ENCODE results near the gene CLIC5. TPM values are rescaled to one million over a fixed set of nuclear protein-coding genes. Genes with fewer than 3 reads are reported as not detected.

CLIC5 gene
- total RNA-seq, 4 donors from 2014 or later = 2.8 to 6.9 (median 5.0) TPM

GRCh38 chr6:46014046-46014445, 1.6 kb downstream of the CLIC5 start:
- peaks cover 57% of the 10 kb centered on the region for H3K27me3 ChIP-seq
- 78 to 100% methylated on average over 2 of the region's 2 CpGs for WGBS, 2 donors (ENCODE audit: low coverage in 1 of 2)
- H3K27ac ChIP-seq = peak overlapping the region in 1 of 4 donors; percentile 71
- H3K4me3 ChIP-seq = peak overlapping the region in 1 of 2 donors; percentile 58
- no peaks in the 10 kb centered on the region for H3K36me3 ChIP-seq
- peaks cover 0 to 23% (median 8%) of the 10 kb centered on the region in 3 donors for H3K4me1 ChIP-seq
- TF ChIP-seq POLR2A (IDR thresholded peaks at IDR 0.05) = no peak
- TF ChIP-seq EP300 (IDR thresholded peaks at IDR 0.05) = no peak
- no peak for TF ChIP-seq POLR2AphosphoS5 (IDR thresholded peaks at IDR 0.05)
- TF ChIP-seq, protein P1, sequence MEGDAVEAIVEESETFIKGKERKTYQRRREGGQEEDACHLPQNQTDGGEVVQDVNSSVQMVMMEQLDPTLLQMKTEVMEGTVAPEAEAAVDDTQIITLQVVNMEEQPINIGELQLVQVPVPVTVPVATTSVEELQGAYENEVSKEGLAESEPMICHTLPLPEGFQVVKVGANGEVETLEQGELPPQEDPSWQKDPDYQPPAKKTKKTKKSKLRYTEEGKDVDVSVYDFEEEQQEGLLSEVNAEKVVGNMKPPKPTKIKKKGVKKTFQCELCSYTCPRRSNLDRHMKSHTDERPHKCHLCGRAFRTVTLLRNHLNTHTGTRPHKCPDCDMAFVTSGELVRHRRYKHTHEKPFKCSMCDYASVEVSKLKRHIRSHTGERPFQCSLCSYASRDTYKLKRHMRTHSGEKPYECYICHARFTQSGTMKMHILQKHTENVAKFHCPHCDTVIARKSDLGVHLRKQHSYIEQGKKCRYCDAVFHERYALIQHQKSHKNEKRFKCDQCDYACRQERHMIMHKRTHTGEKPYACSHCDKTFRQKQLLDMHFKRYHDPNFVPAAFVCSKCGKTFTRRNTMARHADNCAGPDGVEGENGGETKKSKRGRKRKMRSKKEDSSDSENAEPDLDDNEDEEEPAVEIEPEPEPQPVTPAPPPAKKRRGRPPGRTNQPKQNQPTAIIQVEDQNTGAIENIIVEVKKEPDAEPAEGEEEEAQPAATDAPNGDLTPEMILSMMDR (IDR thresholded peaks at IDR 0.05) = no peak
- H3K9me3 ChIP-seq = no peaks in the 10 kb centered on the region
- no peak for ATAC-seq

DNA sequence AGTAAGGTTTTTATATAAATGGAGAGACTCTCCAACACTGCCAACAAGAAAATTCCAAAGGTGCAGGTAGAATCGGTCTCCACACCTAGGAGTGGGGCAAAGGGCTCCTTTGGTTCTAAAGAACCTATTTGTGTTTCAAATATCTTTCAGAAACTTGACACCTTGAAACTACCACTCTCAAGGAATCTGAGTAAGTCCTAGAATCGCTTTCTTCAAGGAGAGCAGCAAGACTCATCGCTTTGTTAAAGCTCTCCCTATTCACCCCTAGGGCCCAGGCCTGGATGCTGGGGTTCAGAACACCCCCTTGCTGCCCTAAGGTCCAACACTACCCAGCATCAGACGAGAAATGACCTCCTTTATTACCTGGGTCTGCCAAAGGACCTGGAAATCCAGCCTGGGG, 2.0 kb downstream of the CLIC5 start:
- no peak for ATAC-seq

DNA sequence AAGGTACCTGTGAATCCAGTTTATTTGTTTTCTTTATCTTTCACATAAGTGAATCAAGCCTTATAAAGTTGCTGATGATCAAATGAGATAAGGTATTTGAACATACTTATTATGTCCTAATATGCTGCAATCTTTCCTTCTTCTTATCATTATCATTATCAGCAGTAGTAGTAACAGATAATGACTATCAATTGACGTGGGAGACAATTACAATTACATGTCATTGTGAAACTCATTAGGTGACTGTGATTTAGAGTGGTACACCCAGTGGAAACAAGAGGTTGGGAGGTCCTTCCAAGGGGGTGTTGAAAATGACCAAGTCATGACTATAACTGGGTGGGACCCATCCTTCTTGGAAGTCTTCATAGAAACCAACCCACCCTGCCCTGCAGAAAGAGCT, 2.8 kb downstream of the CLIC5 start:
- WGBS, 2 donors (ENCODE audit: low coverage in 1 of 2) = 83 to 100% methylated on average over 1 of the region's 1 CpG
- H3K36me3 ChIP-seq = no peaks in the 10 kb centered on the region
- no peak overlapping the region for H3K27ac ChIP-seq
- no peak for ATAC-seq
- peaks cover 0 to 23% (median 8%) of the 10 kb centered on the region in 3 donors for H3K4me1 ChIP-seq
- H3K9me3 ChIP-seq = no peaks in the 10 kb centered on the region
- H3K27me3 ChIP-seq = peaks cover 46% of the 10 kb centered on the region
- no peak for TF ChIP-seq EP300 (IDR thresholded peaks at IDR 0.05)
- no peak for TF ChIP-seq POLR2AphosphoS5 (IDR thresholded peaks at IDR 0.05)
- no peak for TF ChIP-seq POLR2A (IDR thresholded peaks at IDR 0.05)
- TF ChIP-seq, protein P1 (IDR thresholded peaks at IDR 0.05) = no peak
- H3K4me3 ChIP-seq = no peak overlapping the region

More for the DNA sequence above, 2.0 kb downstream of the CLIC5 start:
- WGBS, 2 donors (ENCODE audit: low coverage in 1 of 2) = 90% methylated on average over 3 of the region's 4 CpGs; no CpG with 5 or more reads in 1 of the 2 donors
- H3K36me3 ChIP-seq = no peaks in the 10 kb centered on the region
- H3K27ac ChIP-seq = no peak overlapping the region
- H3K4me1 ChIP-seq = peaks cover 0 to 23% (median 8%) of the 10 kb centered on the region in 3 donors
- no peaks in the 10 kb centered on the region for H3K9me3 ChIP-seq
- no peak for TF ChIP-seq POLR2AphosphoS5 (IDR thresholded peaks at IDR 0.05)
- TF ChIP-seq POLR2A (IDR thresholded peaks at IDR 0.05) = no peak
- TF ChIP-seq, protein P1 (IDR thresholded peaks at IDR 0.05) = no peak
- TF ChIP-seq EP300 (IDR thresholded peaks at IDR 0.05) = no peak
- H3K4me3 ChIP-seq = peak overlapping the region in 1 of 2 donors; percentile 58
- peaks cover 53% of the 10 kb centered on the region for H3K27me3 ChIP-seq

- peaks cover 0 to 23% (median 8%) of the 10 kb centered on the region in 3 donors for H3K4me1 ChIP-seq
- no peak for TF ChIP-seq EP300 (IDR thresholded peaks at IDR 0.05)
- no peak for TF ChIP-seq POLR2AphosphoS5 (IDR thresholded peaks at IDR 0.05)
- TF ChIP-seq, protein P1 (IDR thresholded peaks at IDR 0.05) = no peak
- TF ChIP-seq POLR2A (IDR thresholded peaks at IDR 0.05) = no peak
- peaks cover 32% of the 10 kb centered on the region for H3K27me3 ChIP-seq
- no peak for ATAC-seq
- H3K4me3 ChIP-seq = no peak overlapping the region
- H3K27ac ChIP-seq = peak overlapping the region in 1 of 4 donors; percentile 25
- no peaks in the 10 kb centered on the region for H3K36me3 ChIP-seq
- no peaks in the 10 kb centered on the region for H3K9me3 ChIP-seq
- 58 to 76% methylated on average over 3 to 5 of the region's 8 CpGs for WGBS, 2 donors (ENCODE audit: low coverage in 1 of 2)
Measured at GRCh38 chr6:46011188-46012085, 4.2 kb downstream of the CLIC5 start.

All from gastroesophageal sphincter (tissue), 4 donors.